ENCODE measurements around the gene MBOAT7. TPM values are rescaled to one million over a fixed set of nuclear protein-coding genes. Genes with fewer than 3 reads are reported as not detected.
A peak's percentile ranks its signal among the peaks of the same experiment; 100 is the strongest.

Gene MBOAT7
- total RNA-seq, 4 donors from 2014 or later, result 47.3 to 101 (median 69.0) TPM

- H3K27me3 ChIP-seq, result no peaks in the 10 kb centered on the region
- H3K9me3 ChIP-seq, result no peaks in the 10 kb centered on the region
- peak overlapping the region in 1 of 3 donors; percentile 37 for H3K4me3 ChIP-seq (replicated peaks in 1 of 3)
- WGBS, 2 donors, result 27 to 35% methylated on average over 13 of the region's 13 CpGs
- intact Hi-C loops (cut with DNase I), result no loop called here
- TF ChIP-seq, protein P1, sequence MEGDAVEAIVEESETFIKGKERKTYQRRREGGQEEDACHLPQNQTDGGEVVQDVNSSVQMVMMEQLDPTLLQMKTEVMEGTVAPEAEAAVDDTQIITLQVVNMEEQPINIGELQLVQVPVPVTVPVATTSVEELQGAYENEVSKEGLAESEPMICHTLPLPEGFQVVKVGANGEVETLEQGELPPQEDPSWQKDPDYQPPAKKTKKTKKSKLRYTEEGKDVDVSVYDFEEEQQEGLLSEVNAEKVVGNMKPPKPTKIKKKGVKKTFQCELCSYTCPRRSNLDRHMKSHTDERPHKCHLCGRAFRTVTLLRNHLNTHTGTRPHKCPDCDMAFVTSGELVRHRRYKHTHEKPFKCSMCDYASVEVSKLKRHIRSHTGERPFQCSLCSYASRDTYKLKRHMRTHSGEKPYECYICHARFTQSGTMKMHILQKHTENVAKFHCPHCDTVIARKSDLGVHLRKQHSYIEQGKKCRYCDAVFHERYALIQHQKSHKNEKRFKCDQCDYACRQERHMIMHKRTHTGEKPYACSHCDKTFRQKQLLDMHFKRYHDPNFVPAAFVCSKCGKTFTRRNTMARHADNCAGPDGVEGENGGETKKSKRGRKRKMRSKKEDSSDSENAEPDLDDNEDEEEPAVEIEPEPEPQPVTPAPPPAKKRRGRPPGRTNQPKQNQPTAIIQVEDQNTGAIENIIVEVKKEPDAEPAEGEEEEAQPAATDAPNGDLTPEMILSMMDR (IDR thresholded peaks at IDR 0.05), result no peak
- no peak for TF ChIP-seq POLR2A (IDR thresholded peaks at IDR 0.05)
- peaks cover 19 to 21% of the 10 kb centered on the region in 2 donors for H3K36me3 ChIP-seq
- DNase-seq, result peak; percentile 31 to 32
- peaks cover 26 to 45% of the 10 kb centered on the region in 2 donors for H3K4me1 ChIP-seq
- peak overlapping the region in 2 of 3 donors; percentile 73 to 75 for H3K27ac ChIP-seq
Measured at GRCh38 chr19:54160854-54161253, 28.5 kb downstream of the MBOAT7 start.

DNA sequence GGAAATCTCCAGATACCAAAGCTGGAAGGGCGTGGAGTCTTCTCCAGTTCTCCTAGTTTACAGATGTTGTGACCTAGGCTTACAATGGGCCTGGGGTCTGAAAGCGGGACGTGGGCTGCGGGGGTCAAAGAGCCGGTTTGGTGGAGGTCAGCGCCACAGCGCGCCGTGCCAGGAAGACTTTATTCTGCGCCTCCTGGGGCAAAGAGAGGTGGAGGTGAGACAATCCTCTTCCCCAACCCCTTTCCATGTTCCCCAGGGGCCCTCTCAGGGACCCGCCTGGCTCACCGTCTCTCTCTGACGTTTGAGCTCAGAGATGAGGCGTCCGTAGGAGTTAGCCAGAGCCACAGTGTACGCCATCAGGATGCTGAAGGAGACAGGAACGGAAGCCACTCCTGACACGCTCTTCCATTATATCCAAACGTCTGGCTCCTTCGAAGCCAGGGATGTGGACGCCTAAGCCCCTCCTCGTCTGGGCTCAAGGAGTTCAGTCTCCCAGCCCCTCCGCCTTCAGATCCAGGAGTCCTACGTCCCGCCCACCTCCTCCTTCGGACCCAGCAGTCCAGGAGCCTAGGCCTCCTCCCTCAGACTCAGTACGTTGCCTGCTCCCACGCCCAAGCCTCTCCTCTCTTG is 29.1 kb downstream of the MBOAT7 start:
- peak overlapping the region in 2 of 3 donors; percentile 16 to 37 for H3K4me3 ChIP-seq (replicated peaks in 1 of 3)
- DNase-seq, result peak; percentile 15 to 36
- peaks cover 26 to 45% of the 10 kb centered on the region in 2 donors for H3K4me1 ChIP-seq
- TF ChIP-seq, protein P1 (IDR thresholded peaks at IDR 0.05), result peak in 1 of 6 experiments; percentile 10
- TF ChIP-seq POLR2A (IDR thresholded peaks at IDR 0.05), result peak in 1 of 2 donors; percentile 1
- H3K36me3 ChIP-seq, result peaks cover 24 to 26% of the 10 kb centered on the region in 2 donors
- H3K27me3 ChIP-seq, result no peaks in the 10 kb centered on the region
- WGBS, 2 donors, result 2 to 3% methylated on average over 26 of the region's 28 CpGs
- H3K27ac ChIP-seq, result peak overlapping the region; percentile 55 to 75 (median 73)
- H3K9me3 ChIP-seq, result no peaks in the 10 kb centered on the region
- intact Hi-C loops (cut with DNase I), result no loop called here

GRCh38 chr19:54159352-54160181 is 29.8 kb downstream of the MBOAT7 start, which contains the start of gene LENG1:
Gene LENG1 (minus strand): TSS chr19:54159721. CDS start chr19:54159695, 26 bp downstream.
- intact Hi-C loops (cut with DNase I), result no loop called here
- peak in 1 of 2 donors; percentile 67 for TF ChIP-seq POLR2A (IDR thresholded peaks at IDR 0.05)
- TF ChIP-seq, protein P1 (IDR thresholded peaks at IDR 0.05), result peak in 3 of 6 experiments; percentile 26 to 47 (median 40)
- peak within 1 kb of the TSS; percentile 93 to 99 (median 97) for H3K27ac ChIP-seq
- peak within 1 kb of the TSS; percentile 43 to 78 (median 47) for H3K4me3 ChIP-seq (replicated peaks in 1 of 3)
- peak; percentile 100 for DNase-seq
- H3K27me3 ChIP-seq, result no peaks in the 10 kb centered on the region
- H3K4me1 ChIP-seq, result peaks cover 26 to 43% of the 10 kb centered on the region in 2 donors
- WGBS, 2 donors, result 1% methylated on average over 42 to 55 of the region's 72 CpGs
- peaks cover 32 to 33% of the 10 kb centered on the region in 2 donors for H3K36me3 ChIP-seq
- no peaks in the 10 kb centered on the region for H3K9me3 ChIP-seq

- peak overlapping the region; percentile 93 to 99 (median 97) for H3K27ac ChIP-seq
- no peaks in the 10 kb centered on the region for H3K9me3 ChIP-seq
- no peak for DNase-seq
- whole genome bisulfite sequencing, 2 donors, result 13 to 14% methylated on average over 14 to 19 of the region's 19 CpGs
- no peaks in the 10 kb centered on the region for H3K27me3 ChIP-seq
- H3K4me3 ChIP-seq (replicated peaks in 1 of 3), result peak overlapping the region; percentile 43 to 78 (median 47)
- intact Hi-C loops (cut with DNase I), result no loop called here
- H3K36me3 ChIP-seq, result peaks cover 38 to 40% of the 10 kb centered on the region in 2 donors
- TF ChIP-seq, protein P1 (IDR thresholded peaks at IDR 0.05), result no peak
- peaks cover 26 to 39% of the 10 kb centered on the region in 2 donors for H3K4me1 ChIP-seq
Measured at GRCh38 chr19:54158812-54159351, 30.5 kb downstream of the MBOAT7 start.
